Measurements from ENCODE around the gene PTPN5.
A peak's percentile ranks its signal among the peaks of the same experiment; 100 is the strongest.
"Not testable (repeated sequence)": the region's sequence is repeated elsewhere in the genome, so short reads cannot be mapped to it uniquely, and the experiment has no call there.

PTPN5 gene

GRCh38 chr11:18706330-18707243 lies 85.0 kb downstream of the PTPN5 start:
- DNase-seq, result no peak

- DNase-seq, result no peak
Measured at GRCh38 chr11:18705651-18706281, 85.8 kb downstream of the PTPN5 start.

- no peak for DNase-seq
Measured at GRCh38 chr11:18704698-18705097, 86.9 kb downstream of the PTPN5 start.

DNA sequence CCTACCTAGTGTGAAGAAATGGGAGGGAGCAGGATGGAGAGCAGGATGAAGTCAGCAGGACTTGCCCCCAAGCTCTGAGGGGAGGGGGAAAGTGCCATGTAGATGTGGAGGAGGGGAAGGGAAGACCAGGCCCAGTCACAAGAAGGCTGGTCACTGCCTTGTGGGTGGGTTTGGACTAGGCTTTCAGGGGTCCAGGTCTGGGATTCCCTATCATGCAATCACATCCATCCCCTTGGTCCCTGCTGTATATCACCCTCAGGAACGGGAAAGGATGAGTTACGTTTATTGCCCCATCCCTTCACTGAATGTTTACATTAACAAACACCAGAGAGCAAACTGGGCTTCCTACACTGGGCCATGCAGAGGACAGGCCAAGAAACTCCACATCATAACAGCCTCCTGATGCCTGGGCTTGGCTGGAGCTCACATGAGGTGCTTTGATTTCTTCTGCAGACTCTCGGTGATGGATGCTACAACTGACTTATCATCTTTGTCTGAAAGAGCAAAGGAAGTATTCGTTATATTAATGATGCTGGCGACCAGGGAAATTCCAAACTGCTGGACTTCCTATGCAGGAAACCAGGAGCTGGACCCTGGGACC lies 87.5 kb downstream of the PTPN5 start:
- no peak for DNase-seq

DNA sequence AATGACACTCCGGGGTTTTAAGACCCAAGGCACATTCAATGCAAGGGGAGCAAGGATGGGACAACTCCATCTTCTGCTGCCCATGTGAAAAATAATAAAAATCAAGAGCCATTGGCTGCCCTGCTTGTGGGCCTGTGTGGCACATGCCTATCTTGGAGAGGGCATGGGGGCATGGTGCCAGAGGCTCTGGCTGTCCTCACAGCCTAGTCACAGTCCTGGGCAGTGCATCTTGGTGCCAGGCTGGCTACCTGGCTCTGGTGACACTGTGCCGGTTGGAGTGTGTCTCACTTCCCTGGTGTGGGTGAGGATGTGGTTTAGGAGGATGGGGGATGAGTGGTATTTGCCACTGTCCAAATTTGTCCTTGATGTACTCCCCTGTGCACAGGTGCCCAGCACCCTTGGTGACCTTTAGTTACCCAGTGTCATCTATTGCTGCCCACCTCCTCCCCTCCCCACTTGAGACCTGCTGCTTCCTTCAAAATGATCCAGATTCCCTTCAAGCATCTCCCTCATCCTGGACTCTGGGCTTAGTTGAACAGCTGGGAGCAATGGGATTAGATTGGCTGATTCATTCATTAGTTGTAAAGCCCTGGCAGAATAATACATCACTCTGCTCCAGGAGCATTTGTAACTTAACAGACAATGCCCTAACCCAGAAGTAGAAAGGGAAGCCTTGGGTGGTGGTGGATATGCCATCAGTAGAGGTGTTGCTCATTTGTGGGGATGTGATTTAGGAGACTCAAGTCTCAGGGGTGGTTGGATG lies 88.4 kb downstream of the PTPN5 start:
- DNase-seq, result no peak

- DNase-seq, result no peak
Measured at GRCh38 chr11:18701614-18702216, 89.9 kb downstream of the PTPN5 start.

DNA sequence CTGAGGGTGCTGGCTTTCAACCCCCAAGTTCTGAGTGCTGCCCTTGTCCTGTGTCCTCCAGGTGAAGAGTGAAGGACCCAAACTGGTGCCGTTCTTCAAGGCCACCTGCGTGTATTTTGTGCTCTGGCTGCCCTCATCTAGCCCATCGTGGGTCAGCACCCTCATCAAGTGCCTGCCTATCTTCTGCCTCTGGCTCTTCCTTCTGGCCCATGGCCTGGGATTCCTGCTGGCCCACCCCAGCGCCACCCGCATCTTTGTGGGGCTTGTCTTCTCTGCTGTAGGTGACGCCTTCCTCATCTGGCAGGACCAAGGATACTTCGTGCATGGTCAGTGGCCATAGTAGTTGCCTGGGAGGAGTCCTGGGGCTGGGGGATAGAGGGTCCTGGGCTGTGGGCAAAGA lies 90.7 kb downstream of the PTPN5 start:
- DNase-seq, result no peak

- DNase-seq, result no peak
Measured at GRCh38 chr11:18700375-18700774, 91.2 kb downstream of the PTPN5 start.

GRCh38 chr11:18699848-18700261 lies 91.7 kb downstream of the PTPN5 start:
- peak in 1 of 2 experiments; percentile 5 for DNase-seq

GRCh38 chr11:18699269-18699596 lies 92.4 kb downstream of the PTPN5 start:
- DNase-seq, result no peak

DNA sequence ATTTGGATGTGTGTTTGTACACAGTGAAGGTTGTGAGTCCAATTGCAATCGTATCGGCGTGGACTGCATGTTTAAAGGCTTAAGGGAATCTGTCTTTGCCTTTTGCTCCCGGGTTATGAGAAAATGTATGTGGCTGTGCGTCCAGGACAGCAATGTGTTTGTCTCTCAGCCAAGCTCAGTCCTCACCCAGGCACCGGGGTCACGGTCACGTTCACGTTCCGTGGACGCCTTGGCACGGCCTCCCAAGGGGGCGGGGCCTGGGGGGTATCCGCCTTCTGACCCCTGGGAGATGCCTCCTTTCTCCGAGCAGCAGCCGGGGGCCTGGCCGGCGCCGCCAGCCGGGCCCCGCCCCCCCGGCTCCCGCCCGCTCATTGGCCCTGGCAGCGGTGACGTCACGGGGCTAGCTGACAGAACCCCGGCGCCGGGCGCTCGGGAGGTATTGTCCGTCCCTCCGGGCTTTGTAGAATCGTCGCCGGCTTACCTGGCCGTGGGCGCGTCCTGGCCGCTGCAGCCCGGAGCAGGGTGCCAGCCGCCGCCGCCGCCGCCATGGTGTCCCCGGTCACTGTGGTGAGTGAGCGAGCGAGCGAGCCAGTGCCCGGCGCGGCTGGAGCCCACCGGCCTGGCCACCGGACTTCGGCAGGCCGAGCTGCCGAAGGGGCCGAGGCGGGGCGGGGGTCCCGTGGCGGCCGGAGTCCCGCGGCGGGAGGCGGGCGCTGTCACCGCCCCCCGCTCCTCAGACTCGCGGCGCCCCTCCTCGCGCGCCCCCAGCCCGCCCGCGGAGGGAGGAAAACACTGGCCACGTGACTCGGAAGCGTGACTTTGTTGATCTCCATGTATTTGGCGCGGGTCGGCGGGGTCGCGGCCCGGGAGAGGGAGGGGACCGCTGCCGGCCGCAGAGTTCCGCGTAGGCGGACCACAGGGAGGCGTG lies 93.0 kb downstream of the PTPN5 start, which contains the start of gene TMEM86A:
Gene TMEM86A (plus strand): TSS at position 439 of the 928 bp plus-strand sequence. CDS start 108 bp downstream, at position 547.
- peak; percentile 63 to 66 for DNase-seq

DNA sequence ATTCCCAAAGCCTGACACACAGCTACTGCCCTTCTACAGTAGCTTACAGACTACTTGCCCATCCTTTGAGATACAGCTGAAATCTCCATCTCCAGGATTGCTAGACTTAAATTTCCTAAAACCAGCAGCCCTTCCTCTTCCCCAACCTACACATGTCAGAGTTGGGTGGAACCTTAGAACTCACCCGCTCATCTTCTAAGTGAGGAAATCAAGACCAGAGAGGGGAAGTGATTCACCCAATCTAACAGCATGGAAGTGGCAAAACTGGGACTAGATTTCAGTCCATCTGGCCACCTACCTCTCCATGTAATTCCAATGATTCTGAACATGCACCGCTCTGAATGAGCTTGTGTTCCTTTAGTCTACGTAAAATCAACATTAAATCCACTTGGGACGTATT lies 94.0 kb downstream of the PTPN5 start:
- no peak for DNase-seq

DNA sequence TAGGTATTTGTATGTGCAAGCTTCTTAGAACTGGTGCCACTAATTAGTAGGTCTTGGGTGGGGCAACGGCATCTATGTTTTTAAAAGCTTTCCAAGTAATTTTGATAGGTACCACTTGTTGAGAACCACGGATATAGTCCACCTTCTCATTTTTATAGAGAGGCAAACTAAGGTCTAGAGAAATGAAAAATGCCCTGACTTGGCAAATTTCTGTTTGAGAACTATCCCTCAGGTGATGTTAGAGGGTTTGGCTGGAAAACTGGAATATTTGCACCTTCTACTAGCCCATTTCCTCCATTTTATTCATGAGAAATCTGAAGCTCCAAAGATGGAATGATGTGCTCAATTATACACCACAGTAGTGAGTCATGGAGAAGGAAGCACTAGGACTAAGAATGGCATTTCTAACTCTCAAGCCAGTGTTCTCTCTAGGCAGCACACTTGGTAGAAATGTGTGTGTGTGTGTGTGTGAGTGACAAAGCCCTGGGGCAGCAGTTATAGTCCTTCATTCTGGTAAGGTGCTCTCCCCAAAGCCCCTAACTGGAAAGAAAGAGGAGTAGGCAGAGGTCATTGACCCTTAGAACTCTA lies 94.9 kb downstream of the PTPN5 start:
- DNase-seq, result no peak

DNA sequence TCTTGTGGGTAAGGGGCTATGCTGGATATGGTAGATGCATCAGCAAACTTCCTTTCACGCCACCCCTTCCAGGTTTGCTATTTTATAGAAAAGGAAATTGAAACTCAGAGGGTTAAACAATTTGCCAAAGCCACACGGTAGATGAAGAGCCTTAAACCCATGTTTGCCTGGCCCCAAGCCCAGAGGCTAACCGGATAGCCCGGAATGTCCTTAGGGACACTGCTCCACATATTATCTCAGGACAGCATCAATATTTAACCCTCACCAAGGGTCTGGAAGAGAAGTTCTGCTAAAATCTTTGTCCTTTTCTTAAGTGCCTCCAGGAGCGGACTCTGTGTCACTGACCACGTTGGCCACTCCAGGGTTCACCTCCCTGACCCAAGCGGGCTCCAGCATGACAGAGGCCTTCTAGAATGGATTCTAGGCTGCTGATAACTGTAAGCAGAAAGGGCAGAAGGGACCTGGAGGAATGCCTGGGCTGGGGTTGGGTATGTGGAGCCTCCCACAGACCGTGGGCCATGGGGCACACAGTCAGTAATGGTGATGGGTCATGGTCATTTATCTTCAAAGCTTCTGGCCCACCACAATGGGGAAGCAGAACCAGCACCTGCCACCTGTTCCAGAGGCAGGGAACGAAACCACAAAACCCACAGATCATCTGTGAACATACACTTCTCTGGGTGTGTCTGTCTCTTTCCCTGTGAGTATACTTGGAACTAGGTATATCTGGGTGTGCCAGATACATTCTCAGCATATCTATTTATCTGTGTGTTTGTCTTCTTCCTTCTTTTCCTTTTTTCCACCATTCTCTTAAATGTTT lies 98.4 kb downstream of the PTPN5 start:
- DNase-seq, result no peak

DNA sequence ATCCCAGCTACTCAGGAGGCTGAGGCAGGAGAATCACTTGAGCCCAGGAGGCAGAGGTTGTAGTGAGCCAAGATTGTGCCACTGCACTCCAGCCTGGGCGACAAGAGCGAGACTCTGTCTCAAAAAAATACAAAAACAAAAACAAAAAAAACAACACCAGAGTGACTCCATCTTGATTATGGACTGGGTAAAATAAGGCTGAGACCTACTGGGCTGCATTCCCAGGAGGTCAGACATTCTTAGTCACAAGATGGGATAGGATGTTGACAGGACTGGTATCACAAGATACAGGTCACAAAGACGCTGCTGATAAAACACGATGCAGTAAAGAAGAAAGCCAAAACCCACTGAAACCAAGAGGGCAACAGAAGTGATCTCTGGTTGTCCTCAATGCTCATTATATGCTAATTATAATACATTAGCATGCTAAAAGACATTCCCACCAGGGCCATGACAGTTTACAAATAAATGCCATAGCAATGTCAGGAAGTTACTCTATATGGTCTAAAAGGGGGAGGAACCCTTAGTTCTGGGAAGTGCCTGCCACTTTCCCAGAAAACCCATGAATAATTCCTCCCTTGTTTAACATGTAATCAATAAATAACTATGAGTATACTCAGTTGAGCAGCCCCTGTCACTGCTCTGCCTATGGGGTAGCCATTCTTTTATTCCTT lies 100.0 kb downstream of the PTPN5 start:
- DNase-seq, result not testable (repeated sequence)

DNA sequence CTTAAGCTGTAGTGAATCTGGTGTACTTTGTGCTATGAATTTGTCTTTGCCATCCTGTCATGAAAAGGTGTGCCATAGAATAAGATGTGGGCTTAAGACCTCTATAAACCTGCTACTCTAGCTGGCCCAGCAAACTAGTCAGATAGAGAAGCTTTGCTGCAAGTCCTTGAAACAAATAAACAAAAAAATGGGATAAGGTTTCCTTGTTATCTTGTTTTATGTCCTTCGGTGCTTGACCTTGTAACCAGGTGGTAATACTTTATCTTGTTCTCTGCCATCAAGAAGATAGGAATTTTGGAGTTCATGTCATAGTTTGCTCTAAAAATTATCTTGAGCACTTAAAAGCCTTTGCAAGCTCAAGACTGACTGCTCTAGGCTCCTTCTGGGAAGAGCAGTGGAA lies 107.3 kb downstream of the PTPN5 start:
- no peak for DNase-seq

DNA sequence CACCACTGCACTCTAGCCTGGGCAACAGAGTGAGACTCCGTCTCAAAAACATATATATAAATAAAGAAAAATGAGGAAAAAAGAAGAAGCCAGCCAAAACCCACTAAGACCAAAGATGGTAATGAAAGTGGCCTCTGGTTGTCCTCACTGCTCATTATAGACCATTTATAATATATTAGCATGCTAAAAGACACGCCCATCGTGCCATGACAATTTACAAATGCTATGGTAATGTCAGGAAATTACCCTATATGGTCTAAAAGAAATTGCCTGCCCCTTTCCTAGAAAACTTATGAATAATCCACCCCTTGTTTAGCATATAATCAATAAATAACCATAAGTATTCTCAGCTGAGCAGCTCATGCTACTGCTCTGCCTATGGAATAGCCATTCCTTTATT lies 109.1 kb downstream of the PTPN5 start:
- DNase-seq, result no peak

DNA sequence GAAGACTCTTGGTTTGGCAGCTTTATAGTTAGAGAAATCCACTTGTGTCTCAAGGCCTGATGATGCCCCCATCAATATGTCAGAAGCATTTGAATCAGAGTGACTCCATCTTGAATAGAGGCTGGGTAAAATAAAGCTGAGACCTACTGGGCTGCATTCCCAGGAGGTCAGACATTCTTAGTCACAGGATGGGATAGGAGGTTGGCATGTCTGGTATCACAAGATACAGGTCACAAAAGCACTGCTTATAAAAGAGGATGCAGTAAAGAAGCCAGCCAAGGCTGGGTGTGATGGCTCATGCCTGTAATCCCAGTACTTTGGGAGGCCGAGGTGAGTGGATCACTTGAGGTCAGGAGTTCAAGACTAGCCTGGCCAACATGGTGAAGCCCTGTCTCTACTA lies 109.6 kb downstream of the PTPN5 start:
- not testable (repeated sequence) for DNase-seq

Data from AML-193 (cell line).